Prostate gland (tissue), 2 donors: Measurements from ENCODE around the gene STAM.

ENCODE experiments used
- CTCF ChIP-seq, 4 experiments: fragments of 200-600 bp in 2 of 4; fragments of 450-650 bp in 2 of 4; sonication (generic) in 2 of 4; IDR thresholded peaks; 1 replicate in 3 of 4; 2 replicates in 1 of 4; pipeline ENCODE4 v1.5.1; 2016 to 2019; ENCODE audit warnings: antibody characterized with exemption in 4 of 4, mild to moderate bottlenecking in 2 of 4, moderate library complexity in 2 of 4
- POLR2A ChIP-seq: fragments of 450-650 bp; IDR thresholded peaks from one replicate; pipeline ENCODE4 v1.6.1; 2016; ENCODE audit warnings: antibody characterized with exemption, mild to moderate bottlenecking
- POLR2AphosphoS5 ChIP-seq: sonication (generic); formaldehyde crosslinking; IDR thresholded peaks from one replicate; pipeline ENCODE4 v1.6.1; 2017; ENCODE audit warnings: antibody characterized with exemption

- TF ChIP-seq CTCF (IDR thresholded peaks at IDR 0.05) (no peak), POLR2A (no peak), POLR2AphosphoS5 (no peak)
These were observed 86.7 kb downstream of the STAM start for GRCh38 chr10:17730667-17731066.
